ENCODE measurements around the gene ZNF625.
"Not testable (repeated sequence)": the region's sequence is repeated elsewhere in the genome, so short reads cannot be mapped to it uniquely, and the experiment has no call there.

ZNF625 gene

DNA sequence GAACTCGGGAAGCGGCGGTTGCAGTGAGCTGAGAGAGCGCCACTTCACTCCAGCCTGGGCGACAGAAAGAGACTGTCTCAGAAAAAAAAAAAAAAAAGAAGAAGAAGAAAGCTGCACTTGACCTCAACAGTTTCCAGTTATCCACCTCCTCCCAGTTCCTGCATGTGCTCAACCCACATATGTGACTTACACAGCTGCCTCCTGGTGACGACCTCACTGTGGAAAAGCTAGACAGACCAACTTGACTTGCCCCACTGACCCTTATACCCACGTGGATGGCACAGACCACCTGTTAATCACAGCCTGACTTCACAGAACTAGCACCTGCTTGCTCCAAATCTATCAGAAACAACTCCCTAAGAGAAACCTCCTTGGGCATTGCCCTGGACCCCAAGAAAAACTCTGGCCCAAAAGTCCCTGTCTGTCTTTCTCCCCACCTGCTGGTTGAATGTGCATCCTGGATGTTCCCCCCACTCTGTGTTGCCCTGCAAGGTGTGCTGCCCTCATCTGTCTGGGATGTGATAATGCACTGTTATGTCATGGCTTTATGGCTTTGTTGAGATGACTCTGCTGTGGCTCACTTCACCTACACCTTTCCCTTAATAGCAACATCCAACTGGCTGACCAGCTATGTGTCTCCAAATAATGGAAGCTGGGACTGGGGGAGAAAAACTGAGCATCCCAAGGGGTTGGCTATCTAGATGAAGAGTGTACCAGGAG is 19.2 kb downstream of the ZNF625 start:
- DNase-seq (ENCODE audit: low read depth in 2 of 2): no peak

DNA sequence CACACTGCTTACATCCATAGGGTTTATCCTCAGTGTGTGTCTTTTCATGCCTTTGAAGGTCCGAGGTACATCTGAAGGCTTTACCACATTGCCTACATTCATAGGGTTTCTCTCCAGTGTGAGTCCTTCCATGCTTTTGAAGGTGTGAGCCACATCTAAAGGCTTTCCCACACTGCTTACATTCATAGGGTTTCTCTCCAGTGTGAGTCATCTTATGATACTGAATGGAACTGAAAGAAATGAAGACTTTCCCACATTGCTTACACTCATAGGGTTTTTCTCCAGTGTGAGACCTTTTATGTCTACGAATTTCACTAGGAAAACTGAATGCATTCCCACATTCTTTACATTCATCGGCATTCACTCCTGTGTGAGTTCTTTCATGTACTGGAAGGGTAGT is 23.5 kb downstream of the ZNF625 start:
- no peak for DNase-seq (ENCODE audit: low read depth in 2 of 2)

DNA sequence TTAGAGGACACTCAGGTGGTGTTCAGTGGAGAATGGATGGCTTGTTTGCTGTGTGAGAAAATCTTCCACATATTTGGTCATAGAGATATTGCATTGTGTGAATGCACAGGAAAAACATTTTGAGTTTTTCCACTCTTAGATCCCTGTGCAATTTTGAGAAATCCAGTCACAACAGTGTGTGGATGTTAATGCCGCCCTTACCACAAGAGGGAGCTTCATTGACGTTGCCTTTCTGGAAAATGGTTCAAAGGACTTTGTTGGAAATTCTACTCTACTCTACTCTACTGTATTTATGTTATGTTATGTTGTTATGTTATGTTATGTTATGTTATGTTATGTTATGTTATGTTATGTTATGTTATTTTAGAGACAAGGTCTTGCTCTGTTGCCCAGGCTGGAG is 29.8 kb downstream of the ZNF625 start:
- no peak for DNase-seq (ENCODE audit: low read depth in 2 of 2)

GRCh38 chr19:12117201-12117970 is 39.1 kb downstream of the ZNF625 start:
- DNase-seq (ENCODE audit: low read depth in 2 of 2): no peak

DNA sequence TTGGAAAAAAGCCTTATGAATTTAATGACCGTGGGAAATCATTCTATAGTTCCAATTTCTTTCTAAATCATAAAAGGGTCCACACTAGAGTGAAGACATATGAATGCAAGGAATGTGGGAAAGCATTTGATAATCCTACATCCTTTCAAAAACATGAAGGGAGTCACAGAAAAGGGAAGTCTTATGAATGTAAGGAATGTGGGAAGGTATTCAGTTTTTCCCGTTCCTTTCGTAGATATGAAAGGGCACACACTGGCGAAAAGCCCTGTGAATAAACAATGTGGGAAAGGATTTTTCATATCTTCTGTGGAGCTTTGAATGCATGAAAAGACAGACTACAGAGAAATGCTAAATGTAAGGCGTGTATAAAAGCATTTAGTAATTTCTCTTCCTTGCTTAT is 43.4 kb downstream of the ZNF625 start:
- no peak for DNase-seq (ENCODE audit: low read depth in 2 of 2)

DNA sequence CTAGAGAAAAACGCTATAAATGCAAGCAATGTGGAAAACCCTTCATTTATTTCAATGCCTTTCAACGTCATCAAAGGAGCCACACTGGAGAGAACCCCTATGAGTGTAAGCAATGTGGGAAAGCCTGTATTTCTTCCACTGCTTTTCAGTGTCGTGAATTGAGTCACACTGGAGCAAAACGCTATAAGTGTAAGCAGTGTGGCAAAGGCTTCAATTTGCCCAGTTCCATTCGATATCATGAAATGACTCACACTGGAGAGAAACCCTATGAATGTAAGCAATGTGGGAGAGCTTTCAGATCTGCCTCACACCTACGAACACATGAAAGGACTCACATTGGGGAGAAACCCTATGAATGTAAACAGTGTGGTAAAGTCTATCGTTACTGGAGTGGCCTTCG is 43.8 kb downstream of the ZNF625 start:
- DNase-seq (ENCODE audit: low read depth in 2 of 2): no peak

DNA sequence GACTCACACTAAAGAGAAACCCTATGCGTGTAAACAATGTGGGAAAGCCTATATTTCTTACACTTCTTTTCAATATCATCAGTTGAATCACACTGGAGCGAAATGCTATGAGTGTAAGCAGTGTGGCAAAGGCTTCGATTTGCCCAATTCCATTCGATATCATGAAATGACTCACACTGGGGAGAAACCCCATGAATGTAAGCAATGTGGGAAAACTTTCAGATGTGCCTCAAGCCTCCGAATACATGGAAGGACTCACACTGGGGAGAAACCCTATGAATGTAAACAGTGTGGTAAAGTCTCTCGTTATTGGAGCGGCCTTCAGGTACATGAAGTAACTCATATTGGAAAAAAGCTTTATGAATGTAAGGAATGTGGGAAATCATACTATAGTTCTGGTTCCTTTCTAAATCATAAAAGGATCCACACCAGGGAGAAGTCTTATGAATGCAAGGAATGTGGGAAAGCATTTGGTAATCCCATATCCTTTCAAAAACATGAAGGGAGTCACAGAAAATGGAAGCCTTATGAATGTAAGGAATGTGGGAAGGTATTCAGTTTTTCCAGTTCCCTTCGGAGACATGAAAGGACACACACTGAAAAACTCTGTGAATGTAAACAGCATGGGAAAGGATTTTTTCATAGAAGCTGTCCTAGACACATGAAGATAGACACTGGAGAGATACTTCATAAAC is 44.4 kb downstream of the ZNF625 start:
- DNase-seq (ENCODE audit: low read depth in 2 of 2): no peak

GRCh38 chr19:12111176-12111575 is 45.4 kb downstream of the ZNF625 start:
- DNase-seq (ENCODE audit: low read depth in 2 of 2): no peak

GRCh38 chr19:12103909-12104308 is 52.6 kb downstream of the ZNF625 start:
- not testable (repeated sequence) for DNase-seq (ENCODE audit: low read depth in 2 of 2)

GRCh38 chr19:12098040-12098439 is 58.5 kb downstream of the ZNF625 start:
- no peak for DNase-seq (ENCODE audit: low read depth in 2 of 2)

- no peak for DNase-seq (ENCODE audit: low read depth in 2 of 2)
These were observed 61.3 kb downstream of the ZNF625 start for GRCh38 chr19:12095111-12095790.
